Measurements from ENCODE around the gene EXD2.
A peak's percentile ranks its signal among the peaks of the same experiment; 100 is the strongest.
"Not testable (repeated sequence)": the region's sequence is repeated elsewhere in the genome, so short reads cannot be mapped to it uniquely, and the experiment has no call there.

Gene EXD2

DNA sequence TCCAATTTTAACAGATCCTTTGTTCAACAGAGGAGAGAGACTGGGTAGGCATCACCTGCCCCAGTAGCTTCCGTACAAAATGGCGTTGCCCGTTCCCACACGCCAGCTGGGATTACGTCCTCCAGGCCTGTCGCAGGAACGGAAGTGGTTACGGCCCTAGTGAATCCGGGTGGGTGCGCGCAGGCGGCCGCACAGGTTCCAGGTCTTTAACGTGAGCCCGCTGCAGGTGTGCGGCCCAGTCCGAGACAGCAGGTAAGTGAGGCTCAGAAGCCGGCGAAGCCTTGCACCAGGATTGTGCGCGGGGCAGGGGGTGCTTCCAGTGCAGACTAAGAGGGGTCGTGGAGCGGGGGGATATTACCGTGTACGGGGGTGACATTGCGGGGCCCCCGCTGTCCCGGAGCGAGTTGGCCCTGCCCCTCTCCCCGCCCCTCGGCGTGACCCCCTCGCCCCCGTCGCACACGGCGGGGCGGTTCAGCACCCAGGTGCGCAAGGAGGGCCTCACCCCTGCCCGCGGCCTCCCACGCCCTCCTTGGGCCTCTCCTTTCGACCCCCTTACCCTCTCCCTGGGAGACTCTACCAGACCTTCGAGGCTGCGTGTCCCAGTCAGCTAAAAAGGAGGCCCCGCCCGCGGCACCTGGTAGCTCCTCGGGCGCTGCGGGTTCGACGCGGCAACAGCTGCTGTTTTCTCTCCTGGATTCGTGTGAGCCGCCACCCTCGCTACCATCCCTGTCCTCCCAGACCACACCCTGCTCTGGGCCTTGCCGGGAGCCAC is at the start of gene EXD2:
Gene EXD2, plus strand, starts transcription at position 159 of the 772 bp plus-strand sequence. CDS start 17,973 bp downstream, outside the sequence.
- no peak for DNase-seq (ENCODE audit: low read depth)

- DNase-seq (ENCODE audit: low read depth), result no peak
Measured at GRCh38 chr14:69141550-69141949, 49.7 kb upstream of the EXD2 start.

- DNase-seq (ENCODE audit: low read depth), result no peak
Measured at GRCh38 chr14:69142101-69142500, 49.2 kb upstream of the EXD2 start.

DNA sequence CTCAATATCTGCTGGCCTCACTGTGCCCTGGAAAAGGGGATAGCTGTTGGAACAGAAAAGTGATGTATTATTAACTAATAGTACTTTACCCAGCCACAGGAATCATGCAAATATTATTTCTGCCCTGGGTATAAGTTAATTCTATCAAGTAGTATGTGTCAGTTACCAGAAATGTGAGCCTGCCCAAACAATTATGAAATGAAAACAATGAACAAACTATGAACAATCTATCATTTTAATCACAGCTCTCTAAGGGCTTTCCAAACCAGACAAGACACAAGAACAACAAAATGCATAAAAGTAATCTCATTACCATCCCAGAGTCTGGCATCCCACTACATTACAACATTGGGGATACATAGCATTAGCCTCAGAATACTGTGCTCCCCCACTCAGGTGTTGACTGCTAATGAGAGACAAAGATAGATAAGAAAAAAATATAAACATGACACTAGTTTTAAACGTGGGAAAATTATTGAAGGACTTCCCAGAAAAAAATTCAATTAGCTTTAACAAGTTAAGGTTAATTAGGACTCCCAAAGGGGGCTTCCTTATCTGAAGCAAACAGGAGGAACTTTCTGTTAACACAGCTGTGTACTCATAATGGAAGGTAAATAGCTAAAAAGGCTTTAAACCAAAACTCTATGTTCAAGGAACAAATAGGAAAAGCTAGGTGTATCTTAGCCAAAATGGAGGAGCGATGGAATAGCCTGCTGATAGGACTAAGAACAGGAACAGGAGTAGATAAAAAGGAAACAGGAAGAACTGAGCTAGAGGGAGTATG is 41.6 kb upstream of the EXD2 start:
- no peak for DNase-seq (ENCODE audit: low read depth)

- no peak for DNase-seq (ENCODE audit: low read depth)
Measured at GRCh38 chr14:69151458-69152180, 39.7 kb upstream of the EXD2 start.

DNA sequence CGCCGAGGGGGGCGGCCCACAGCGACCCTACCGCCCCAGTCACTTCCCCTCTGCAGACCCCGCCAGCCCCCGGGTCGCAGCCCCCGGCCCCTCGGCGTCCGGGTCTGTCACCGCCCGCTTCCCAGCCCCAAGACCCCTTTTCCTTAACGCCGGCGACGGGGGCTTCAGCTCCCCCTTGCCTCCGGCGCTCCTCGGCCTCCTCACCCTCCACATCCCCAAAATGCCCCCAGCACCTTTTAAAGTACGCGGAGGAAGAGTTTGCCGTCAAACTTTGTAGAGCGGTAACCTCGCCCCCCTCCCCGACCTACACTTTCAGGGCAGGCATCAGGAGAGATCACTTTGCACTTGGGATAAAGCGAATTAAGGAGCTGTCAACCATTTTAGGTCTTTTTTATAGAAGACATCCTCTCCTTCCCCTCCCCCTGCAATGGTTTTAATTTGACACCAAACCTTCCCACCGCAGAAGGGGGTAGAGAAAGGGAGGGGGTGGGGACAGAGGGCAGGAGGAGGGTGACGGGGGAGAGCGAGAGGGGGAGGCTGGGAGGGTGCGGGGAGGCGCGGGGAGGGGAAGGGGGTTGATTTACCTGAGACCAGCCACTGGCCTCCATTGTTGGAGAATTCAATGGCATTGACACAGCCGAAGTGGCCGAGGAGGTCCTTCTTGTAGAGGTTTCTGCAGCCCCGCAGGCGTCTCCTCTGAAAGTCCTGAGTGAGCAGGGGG is 39.0 kb upstream of the EXD2 start:
- no peak for DNase-seq (ENCODE audit: low read depth)

GRCh38 chr14:69152902-69153151 is 38.5 kb upstream of the EXD2 start, which contains the start of gene DCAF5:
TSS of gene DCAF5 (minus strand) at chr14:69153119. CDS start at chr14:69152978, 141 bp downstream.
- no peak for DNase-seq (ENCODE audit: low read depth)

GRCh38 chr14:69153152-69153872 is 38.0 kb upstream of the EXD2 start:
- peak; percentile 61 for DNase-seq (ENCODE audit: low read depth)

DNA sequence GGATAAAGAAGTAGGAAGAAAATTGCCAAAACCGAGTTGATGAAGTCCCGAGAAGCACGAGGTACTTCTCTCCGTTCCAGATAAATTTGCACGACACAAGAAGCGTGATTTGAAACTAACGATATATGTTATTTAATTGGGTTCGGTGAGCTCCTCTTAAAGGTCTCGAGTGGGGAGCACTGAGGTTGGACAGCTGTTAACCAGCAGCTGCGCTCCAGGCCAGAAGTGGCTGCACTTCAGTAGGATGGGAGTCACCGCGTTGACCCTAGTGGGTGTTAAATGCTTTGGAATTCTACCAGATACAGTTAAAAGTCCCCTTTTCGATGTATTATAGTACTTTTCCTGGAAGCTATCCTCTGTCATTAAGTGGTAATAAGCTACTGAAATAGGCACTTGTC is 37.4 kb upstream of the EXD2 start:
- no peak for DNase-seq (ENCODE audit: low read depth)

GRCh38 chr14:69154779-69155178 is 36.5 kb upstream of the EXD2 start:
- no peak for DNase-seq (ENCODE audit: low read depth)

DNA sequence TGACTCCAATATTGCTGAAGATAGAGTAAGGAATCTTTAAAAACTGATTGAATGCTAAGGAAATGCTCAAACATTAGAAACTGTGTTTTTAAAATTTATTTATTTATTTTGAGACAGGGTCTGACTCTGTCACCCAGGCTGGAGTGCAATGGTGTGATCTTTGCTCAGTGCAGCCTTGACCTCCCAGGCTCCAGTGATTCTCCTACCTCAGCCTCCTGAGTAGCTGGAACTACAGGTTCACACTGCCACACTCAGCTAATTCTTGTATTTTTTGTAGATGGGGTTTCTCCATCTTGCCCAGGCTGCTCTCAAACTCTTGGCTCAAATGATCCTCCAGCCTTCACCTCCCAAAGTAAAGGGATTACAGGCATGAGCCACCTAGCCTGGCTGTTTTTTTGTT is 35.1 kb upstream of the EXD2 start:
- no peak for DNase-seq (ENCODE audit: low read depth)

GRCh38 chr14:69161590-69161989 is 29.7 kb upstream of the EXD2 start:
- DNase-seq (ENCODE audit: low read depth), result no peak

GRCh38 chr14:69165787-69166186 is 25.5 kb upstream of the EXD2 start:
- DNase-seq (ENCODE audit: low read depth), result not testable (repeated sequence)

DNA sequence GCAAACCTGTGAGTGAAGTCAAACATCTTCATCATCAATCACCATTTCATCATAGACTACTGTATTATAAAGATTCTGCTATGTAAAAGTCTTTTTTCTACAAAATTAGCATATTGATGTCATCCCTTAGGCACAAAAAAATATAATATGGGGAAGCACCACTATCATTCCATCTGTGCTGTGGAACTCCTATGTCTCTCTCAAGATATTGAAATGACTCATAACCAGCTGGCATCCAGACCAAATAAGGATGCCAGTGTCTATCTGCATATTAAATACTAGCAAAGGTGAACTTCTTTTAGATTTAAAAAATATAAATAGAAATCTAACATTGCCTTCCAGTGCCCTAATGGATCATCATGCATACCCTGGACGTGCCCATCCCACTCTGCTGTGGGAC is 20.5 kb upstream of the EXD2 start:
- no peak for DNase-seq (ENCODE audit: low read depth)

- no peak for DNase-seq (ENCODE audit: low read depth)
Measured at GRCh38 chr14:69171569-69171968, 19.7 kb upstream of the EXD2 start.

- DNase-seq (ENCODE audit: low read depth), result no peak
Measured at GRCh38 chr14:69175130-69175529, 16.2 kb upstream of the EXD2 start.

GRCh38 chr14:69181491-69181890 is 9.8 kb upstream of the EXD2 start:
- DNase-seq (ENCODE audit: low read depth), result no peak

- not testable (repeated sequence) for DNase-seq (ENCODE audit: low read depth)
Measured at GRCh38 chr14:69182580-69182979, 8.7 kb upstream of the EXD2 start.

DNA sequence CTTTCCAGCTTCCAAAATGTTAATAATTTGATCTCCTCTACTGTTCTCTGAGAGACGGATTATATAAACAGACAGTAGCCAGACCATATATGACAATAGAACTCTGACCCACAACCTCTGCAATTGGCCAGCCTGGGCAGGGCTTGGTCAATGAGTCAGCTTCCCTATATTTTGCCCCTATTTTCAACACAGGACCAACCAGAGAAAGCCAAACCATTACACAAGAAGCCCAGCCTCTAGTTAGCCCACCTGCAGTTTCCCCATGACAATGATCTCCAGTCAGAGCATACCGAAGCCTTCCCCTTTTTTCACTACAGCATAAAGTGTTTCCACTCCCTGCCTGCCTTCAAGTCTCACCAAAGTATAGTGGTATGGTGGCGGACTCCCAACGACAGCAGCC is 7.6 kb upstream of the EXD2 start:
- no peak for DNase-seq (ENCODE audit: low read depth)

DNA sequence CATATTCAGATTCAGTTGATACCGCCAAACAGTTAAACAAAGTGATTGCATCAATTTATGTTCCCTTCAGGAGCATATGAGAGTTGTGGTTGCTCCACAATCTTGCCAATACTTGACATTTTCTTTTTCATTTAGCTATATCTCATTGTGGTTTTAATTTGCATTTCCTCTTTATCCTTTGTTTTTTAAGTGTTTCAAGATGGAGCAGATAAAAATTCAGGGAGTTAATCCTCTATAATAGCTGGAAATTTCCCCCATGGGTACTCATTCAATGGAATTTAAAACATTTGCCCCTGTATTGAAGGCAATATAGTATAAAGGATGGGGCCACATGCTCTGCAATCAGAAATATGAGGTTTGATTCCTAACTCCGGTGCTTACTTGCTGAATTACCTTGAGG is 1.1 kb upstream of the EXD2 start:
- DNase-seq (ENCODE audit: low read depth), result no peak

DNA sequence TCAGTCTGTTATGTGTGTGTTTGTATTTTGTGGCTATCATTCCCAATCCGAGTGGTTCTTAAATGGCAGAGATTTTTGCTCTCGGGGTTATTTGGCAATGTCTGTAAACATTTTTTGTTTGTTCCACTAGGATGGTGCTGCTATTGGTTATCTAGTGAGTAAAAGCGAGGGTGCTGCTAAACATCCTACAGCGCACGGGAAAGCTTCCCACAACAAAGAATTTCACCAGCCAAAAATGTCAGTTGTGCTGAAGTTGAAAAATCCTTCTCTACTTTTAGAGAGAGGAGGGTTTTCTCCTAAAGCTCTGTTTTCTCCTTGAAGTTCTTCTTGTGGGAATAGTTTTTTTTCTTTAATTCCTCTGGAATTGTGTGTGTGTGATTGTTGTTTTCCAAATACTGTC is 2.4 kb downstream of the EXD2 start:
- DNase-seq (ENCODE audit: low read depth), result no peak

- DNase-seq (ENCODE audit: low read depth), result no peak
Measured at GRCh38 chr14:69199786-69200185, 8.5 kb downstream of the EXD2 start.
